NCI-H146 treated with DMSO at 0.1 percent for 48 hours (cell line): ENCODE data around the gene PLPP7.

ENCODE experiments used
- DNase-seq: peaks from one replicate; lab custom pipeline; 2025; ENCODE audit not compliant: unreplicated experiment; lab: John Stamatoyannopoulos, UW

The PLPP7 gene

DNA sequence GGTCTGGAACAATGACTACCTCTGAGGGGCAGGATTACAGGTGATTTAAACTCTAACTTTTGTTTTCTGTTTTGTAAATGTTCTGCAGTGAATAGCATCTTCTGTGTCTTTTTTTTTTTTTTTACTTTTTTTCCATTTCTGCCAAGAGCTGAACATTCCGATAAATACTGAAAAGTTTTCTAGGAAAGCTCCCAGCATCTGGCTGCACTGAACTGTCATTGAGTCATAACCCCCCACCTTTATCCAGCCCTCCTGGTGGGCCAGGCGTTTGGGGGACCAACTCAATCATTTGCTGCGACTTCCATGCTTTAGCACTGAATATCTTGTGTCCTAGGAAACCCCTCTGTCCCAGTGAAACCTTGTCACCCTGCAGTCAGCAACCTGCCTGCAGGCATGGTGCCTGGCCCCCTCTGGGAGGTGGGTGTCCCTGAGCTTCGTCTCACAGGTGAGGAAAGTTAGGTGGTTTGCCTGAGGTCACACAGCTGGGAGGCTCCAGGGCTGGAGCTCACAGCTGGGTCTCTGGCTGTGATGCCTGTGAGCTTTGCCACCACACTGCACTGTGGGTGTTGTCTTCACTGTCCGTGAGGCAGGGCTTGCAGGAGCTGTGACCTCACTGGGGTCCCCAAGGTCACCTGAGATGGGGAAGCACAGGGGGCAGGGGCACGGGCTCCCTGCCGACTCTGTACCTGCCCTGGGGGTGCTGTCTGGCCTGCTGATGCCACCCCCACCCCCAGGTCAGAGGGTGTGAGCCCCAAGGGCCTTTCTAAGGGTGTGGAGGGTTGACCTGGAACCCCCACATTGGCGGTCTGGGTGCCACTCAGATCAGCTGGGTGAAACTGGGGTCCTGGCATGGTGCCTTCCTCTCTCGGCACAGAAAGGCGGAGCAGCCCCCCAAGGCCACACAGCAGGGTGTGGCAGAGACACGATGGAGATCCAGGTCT is 14.1 kb downstream of the PLPP7 start:
- no peak for DNase-seq

DNA sequence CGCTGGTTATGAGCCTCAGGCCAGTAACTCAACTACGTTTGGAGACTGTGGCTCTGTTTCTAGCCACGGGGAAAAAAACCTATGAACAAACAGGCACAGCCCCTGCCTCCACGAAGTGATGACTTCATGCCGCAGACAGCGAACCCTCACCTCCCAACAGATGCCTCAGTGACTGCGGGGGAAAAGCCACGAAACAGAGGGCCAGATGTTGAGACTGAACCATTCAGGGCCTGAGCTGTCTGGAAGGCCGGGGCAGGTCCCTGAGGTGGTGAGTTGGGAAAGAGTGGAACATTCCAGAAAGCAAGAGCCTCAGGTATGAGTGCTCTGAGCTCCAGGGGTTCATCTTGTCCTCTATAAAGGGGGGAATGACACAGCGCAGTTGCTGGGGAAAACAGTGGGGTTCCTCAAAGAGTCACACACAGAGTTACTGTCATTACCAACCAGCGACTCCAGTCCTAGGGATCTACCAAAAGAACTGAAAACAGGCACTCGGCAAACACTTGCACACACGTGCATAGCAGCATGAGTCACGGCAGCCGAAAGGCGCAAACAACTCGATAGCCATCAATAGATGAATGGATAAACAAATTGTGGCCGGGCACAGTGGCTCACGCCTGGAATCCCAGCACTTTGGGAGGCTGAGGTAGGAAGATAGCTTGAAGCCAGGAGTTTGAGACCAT is 15.3 kb downstream of the PLPP7 start:
- DNase-seq = no peak

DNA sequence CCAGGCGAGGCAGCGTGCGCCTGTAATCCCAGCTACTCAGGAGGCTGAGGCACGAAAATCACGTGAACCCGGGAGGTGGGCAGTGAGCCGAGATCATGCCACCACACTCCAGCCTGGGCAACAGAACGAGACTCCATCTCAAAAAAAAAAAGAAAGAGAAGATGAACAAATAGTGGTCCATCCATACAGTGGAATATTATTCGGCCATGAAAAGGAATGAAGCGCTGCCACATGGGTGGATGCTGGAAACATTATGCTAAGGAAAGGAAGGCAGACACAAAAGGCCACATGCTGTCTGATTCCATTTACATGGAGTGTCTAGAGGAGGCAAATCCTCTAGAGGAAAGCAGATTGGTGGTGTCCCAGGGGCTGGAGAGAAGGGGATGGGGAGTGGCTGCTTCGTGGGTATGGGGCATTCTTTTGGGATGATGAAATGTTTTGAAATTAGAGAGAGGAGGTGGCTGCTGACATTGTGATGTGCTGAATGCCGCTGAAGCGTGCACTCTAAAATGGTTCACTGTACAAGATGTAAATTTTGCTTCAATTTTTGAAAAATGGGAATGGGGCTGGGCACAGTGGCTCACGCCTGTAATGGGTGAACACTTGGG is 17.0 kb downstream of the PLPP7 start:
- DNase-seq = no peak

DNA sequence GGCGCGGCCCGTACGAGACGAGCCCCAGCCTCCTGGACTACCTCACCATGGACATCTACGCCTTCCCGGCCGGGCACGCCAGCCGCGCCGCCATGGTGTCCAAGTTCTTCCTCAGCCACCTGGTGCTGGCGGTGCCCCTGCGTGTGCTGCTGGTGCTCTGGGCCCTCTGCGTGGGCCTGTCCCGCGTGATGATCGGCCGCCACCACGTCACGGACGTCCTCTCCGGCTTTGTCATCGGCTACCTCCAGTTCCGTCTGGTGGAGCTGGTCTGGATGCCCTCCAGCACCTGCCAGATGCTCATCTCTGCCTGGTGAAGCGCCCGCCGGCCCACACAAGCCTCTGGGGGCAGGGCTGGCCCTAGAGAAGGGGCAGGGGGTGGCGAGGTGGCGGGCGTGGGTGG is 18.5 kb downstream of the PLPP7 start:
- no peak for DNase-seq

DNA sequence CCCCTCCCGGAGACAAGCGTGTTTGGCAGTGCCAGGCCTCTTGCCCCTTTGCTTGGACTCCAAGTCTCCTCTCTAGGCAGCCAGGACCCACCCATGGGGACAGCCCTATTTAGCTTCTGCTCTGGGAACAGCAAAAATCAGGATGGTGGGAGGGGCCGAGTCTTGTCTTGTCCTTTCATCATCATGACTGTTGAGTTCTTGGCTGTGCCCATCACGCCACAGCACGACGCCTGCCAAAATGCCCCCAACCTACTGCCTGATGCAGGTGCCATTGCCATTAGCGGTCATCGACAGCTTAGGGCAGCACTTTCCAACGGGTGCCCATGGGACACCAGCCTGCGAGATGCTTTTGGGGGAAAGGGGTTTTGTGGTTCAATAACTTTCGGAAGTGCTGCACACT is 18.9 kb downstream of the PLPP7 start:
- DNase-seq = no peak

DNA sequence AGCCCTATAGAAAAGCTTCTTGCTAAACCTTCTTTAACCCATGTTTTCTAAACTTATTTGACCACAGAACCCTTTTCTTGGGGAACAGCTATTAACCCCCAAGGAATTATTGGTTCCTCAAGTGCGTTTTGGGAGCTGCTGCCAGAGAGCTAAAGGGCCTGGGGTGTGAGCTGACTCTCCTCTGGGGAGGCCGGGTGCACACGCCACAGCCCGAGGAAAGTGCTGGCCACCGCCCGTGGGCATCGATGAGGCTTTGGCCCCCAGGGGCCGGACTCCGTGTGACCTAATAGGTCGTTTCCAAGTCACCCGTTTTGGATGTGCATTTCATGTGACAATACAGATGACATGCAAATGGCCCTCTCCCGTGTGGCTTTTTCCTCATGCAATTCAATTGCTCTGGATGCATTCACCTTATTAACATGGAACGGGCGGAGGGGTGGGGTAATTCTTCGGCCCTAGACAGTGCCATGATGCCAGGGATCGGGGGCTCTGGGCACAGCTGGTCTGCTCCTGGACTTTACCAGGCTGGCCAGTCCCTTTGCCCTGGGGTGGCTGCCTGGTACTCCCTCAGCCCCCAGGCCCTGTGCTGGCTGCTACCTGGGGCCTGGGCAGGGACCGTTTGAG is 19.5 kb downstream of the PLPP7 start:
- DNase-seq = no peak

DNA sequence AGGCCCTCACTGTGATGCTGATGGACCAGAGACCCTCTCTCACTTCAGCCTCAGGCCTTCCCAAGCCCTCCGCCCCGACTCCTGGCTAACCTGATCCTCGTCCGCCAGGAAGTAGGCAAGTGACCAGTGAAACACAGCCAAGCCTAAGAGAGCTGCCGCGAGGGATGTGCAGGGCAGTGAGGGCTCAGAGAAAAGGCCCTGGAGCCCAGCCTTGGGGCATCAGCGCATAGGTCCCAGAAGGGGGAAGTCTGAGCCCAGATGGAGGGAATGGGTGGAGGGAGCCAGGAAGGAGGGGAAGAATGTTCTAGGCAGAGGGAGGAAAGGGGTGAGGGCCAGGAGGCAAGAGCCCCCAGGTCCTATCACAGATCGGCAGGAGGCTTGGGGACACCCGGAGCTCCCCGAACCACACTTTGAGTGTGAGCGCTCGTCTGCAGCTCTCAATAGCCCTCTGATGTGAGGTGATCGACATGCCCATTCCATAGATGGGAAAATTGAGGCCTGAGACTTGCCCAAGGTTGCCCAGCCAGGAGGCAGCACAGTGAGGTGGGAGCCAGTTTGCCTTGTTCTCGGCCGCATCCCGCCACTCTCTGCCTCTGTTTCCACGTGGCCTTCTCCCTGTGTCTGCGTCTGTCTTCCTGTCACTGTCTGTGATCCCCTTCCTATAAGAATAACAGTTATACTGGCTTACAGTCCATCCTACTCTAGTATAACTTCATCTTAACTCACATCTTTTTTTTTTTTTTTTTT is 20.2 kb downstream of the PLPP7 start:
- DNase-seq = no peak

DNA sequence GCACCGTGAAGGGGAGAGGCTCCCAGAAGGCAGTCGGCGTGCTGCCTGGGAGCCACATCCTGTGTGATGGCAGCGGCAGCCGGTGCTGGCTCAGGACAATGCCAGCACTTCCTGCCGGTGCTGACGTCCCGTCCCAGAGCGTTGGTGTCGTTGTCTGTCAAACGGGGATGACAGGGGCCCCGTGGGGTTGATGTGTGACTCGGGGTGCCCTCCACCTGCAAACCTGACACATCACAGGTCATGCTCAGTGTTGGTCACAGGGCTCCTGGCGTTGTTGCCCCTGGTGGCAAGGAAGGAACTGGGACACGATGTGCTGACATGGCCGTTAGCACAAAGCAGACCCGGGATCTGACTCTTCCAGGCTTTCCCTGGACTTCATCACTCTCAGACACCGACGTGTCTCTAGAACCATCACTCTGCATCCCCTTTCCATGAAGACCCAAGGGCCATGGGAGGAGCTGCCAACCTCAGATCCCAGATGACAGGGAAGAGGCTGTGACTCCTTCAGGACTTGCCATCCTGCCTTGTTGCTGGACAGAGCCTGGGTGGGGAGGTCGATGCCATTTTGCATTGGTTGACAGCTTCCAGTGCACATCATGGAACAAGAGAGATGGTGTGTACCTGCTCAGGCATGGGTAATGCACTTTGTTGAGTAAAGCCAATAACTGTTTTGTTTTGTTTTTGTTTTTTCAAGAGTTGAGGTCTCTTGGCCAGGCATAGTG is 21.5 kb downstream of the PLPP7 start:
- no peak for DNase-seq

DNA sequence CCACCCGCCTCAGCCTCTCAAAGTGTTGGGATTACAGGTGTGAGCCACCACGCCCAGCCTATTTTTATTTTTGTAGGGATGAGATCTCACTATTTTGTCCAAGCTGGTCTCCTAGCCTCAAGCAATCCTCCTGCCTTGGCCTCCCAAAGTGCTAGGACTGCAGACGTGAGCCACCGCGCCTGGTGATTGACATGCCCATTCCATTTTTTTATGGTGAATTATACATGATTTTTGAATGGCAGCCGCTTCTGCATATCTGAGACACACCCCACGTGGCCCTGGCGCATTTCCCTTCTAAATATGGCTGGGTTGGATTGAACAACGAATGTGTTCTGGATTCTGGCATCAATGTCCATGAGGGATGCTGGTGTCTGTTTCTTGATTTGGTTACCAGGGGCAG is 22.7 kb downstream of the PLPP7 start:
- DNase-seq = no peak

DNA sequence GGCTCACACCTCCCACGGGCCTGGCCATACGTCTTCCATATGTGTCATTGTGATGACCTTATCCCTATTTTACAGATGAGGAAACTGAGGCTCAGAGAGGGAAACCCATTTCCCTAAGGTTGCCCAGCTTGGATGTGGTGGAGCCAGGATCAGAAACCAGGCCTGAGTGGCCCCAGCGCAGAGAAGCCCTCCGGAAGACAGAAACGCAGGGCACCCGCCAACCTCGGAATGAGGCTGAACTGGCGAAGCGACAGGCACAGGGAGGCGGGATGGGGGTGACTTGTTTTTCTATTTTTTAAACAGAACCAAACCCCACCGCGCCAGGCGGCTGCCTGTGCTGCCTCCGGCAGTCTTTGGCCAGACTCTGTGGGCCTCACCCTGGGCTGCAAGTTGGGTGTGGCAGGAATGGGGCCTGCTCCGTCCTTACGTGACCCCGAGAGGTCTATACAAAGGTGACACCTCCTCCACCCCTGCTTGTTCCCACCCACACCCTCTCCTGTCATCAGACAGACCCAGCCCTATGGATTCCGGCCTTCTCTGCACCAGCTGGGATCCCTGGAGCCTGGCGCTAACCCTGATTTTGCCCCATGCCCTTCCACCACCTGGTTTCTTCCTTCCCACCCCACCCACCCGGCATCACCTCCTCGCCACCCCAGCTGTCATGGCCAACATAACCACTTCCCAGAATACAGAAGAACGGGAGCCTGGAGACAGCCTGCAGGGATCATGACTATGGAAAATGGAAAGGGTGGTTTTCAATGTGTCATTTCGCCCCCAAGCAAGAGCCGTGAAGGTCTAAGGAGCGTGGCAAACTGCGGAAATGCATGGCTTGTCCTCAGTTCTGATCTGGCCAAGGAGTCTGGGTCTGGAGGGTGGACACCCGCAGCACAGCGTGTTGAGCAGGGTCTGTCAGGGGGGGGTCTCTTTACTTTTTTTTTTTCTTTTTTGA is 23.6 kb downstream of the PLPP7 start:
- DNase-seq = no peak

DNA sequence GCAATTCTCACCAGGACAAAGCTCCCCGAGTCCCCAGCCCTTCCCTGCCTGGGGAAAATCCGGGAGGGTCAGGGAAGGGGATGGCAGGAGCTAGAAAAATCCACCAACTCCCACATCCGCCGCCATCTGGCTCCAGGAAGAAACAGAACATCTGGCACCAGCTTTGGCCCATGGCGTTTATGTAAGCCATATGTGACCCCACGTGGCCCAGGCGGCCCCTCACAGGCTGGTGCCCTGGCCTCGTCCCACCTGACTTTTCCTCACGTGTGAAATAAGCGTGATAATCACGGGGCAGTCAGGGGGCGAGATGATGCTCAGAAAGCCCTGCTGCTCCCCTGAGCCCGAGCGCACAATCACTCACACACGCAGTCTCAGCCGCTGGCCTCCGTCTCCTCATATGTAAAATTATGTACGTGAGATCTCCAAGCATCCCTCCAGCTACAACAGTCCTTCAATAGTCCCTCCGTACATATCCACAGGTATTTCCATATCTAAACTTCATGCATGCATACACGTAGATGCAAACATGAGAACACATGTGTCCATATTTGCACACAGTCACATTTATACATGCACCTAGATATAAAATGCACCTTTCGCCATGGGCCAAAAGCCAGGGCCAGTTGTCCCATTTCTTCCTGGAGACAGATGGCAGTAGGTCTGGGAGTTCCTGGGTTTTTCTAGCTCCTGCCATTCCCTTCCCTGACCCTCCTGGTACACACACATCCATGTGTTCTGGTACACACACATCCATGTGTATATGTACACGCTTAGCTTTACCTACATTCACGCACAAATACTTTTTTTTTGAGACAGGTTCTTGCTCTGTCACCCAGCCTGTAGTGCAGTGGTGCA is 28.9 kb downstream of the PLPP7 start:
- no peak for DNase-seq

DNA sequence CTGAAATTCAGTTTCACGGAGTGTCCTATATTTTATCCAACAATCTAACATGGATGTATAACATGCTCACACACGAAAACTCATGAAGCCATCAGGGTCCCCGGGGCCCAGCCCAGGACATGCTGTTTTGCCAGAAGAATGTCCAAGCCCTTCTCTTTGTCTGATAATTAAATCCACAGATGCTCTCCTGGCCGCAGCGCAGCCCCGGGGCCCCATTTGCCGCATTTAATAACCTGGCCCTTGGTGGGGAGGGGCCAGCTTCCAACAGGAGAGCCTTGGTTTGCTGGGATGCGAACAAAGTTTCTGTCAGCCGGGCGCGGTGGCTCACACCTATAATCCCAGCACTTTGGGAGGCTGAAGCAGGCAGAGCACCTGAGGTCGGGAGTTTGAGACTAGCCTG is 30.0 kb downstream of the PLPP7 start:
- DNase-seq = no peak

DNA sequence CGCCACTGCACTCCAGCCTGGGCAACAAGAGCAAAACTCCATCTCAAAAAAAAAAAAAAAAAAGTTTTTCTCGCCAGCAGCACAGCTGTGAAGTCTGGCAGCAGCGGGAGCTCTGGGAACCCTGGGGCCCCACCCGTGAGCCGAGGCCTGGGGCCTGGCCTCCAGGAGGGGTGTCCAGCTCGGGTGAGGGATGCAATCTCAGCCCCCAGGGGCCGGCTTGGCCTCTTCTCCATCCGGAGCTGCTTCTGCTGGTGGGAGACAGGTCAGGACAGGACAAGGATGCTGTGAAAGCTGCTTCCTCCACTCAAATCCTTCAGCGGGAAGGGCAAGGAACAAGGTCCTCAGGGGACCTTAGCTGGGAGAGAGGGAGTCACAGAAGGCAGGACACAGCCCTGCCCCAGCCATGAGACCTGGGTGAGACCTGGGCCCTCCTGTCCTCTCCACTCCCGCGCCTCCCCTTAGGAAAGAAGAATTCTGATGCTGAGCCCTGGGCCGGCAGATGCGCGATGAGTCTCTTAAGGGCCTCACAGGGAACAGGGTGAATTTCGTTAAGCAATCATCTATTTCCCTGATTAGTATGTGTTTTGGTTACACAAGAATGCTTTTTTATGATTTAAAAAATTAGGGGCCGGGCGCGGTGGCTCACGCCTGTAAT is 30.6 kb downstream of the PLPP7 start:
- DNase-seq = no peak

DNA sequence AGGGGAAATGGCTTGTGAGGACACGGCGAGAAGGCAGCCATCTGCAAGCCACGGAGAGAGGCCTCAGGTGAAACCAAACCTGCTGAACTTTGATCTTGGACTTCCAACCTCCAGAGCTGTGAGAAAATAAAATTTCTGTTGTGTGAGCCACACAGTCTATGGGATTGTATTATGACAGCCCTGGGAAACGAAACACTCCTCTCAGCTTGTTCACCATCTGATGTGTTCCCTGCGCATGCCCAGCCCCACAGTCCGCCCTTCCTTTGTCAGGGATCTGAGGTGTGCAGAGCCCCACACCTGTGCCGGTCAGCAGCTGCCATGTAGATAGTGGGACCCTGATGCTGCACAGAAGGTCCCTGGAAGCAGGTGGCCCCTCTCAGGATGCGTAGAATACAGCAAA is 34.1 kb downstream of the PLPP7 start:
- no peak for DNase-seq

DNA sequence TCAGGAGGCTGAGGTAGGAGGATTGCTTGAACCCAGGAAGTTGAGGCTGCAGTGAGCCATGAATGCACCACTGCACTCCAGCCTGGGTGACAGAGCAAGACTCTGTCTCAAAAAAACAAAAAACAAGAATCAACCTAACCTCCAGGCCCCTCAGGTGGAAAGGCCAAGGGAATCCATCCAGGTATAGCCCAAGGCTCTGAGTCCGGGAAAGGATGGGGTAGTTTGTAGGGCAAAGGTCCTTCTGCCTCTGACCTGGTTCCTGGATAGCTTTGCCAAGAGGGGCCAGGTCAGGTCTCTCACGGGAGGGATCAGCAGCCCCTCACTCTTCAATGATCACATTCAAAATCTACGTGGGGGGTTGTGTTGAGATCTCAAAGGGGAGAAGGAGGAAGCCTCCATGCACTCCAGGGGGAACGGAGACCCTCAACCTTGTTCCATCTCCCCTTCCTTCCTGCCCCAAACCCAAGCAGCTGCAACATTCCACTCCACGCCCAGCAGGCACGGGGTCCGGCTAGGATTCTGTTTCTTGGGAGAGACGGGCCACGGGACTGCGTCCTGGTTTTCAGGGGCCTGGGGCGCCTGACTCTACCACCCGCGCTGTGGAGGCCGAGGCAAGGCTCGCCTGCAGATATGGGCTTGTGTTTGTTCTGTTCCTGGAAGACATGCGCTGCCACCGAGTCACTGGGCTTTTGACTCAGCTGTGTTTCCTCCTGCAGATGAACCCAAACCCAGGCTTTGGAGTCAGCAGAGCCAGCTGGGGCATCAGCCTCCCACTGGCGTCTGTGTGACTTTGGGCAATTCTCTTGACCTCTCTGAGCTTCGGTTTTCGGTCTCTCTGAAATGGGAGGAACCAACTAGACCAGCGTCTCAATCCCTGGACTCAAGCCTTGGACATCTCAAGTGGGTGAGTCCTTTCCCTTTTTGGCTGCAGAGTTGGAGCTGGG is 35.5 kb downstream of the PLPP7 start:
- DNase-seq = no peak

DNA sequence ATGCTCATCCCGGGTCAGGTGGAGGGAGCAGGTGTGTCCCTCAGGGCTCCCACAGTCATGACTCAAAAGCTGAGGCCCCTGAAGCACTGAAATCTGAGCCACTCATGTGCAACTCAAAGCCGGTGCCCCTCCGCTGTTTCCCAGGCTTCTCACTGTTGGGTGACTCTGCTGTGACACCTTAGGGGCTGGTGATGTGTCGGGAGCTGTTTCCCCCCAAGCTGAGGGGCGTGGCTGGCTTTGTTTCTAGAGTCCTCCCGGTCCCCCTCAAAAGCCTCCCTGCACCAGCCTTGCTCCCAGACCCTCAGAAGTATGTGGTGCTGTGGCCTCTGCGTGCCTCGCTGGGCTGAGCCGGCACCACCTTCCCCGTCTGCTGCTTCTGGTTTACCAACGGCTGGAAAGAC is 39.7 kb downstream of the PLPP7 start:
- no peak for DNase-seq
